Measurements from ENCODE around the gene ATOX1.

The ATOX1 gene

GRCh38 chr5:151781201-151781600 is 22.8 kb upstream of the ATOX1 start:
- no peak for DNase-seq
- H3K9ac ChIP-seq (ENCODE audit: low read length) = no peak overlapping the region
- no peaks in the 10 kb centered on the region for H3K9me3 ChIP-seq (replicated peaks; ENCODE audit: insufficient read depth, low read length)
- H3K9me2 ChIP-seq (replicated peaks; ENCODE audit: insufficient read depth, low read length) = no peaks in the 10 kb centered on the region
- H3F3A ChIP-seq (ENCODE audit: insufficient read depth, low read length) = 0 out of 2 replicates have a peak, but pooled peaks cover 6% of the 10 kb centered on the region
- no peak overlapping the region for H2AFZ ChIP-seq (ENCODE audit: low read length)
- no peak overlapping the region for H3K4me3 ChIP-seq (ENCODE audit: low read length)
- H3K36me3 ChIP-seq (replicated peaks; ENCODE audit: insufficient read depth, low read length) = peaks cover 7% of the 10 kb centered on the region; the same call in 1 of the 2 replicates
- no peaks in the 10 kb centered on the region for H3K27me3 ChIP-seq (replicated peaks; ENCODE audit: insufficient read depth, low read length)
- H3K27ac ChIP-seq (ENCODE audit: low read length) = no peak overlapping the region
- TF ChIP-seq EZH2phosphoT487 (IDR thresholded peaks at IDR 0.05; ENCODE audit: low read length) = no peak
- TF ChIP-seq CTCF (IDR thresholded peaks at IDR 0.05; ENCODE audit: low read length) = no peak
- TF ChIP-seq EZH2 (optimal IDR thresholded peaks at IDR 0.05; ENCODE audit: low read depth, low read length) = no peak
- H4K20me1 ChIP-seq (ENCODE audit: insufficient read depth, low read length) = peaks cover 100% of the 10 kb centered on the region
- peaks cover 100% of the 10 kb centered on the region for H3K79me2 ChIP-seq (ENCODE audit: low read length)
- H3K4me1 ChIP-seq (ENCODE audit: low read length) = 0 out of 2 replicates have a peak, but pooled peaks cover 8% of the 10 kb centered on the region
- no peak overlapping the region for H3K4me2 ChIP-seq (ENCODE audit: low read depth, low read length)

GRCh38 chr5:151780348-151780747 is 21.9 kb upstream of the ATOX1 start:
- H3K9me3 ChIP-seq (replicated peaks; ENCODE audit: insufficient read depth, low read length) = no peaks in the 10 kb centered on the region
- peaks cover 100% of the 10 kb centered on the region for H4K20me1 ChIP-seq (ENCODE audit: insufficient read depth, low read length)
- TF ChIP-seq EZH2phosphoT487 (IDR thresholded peaks at IDR 0.05; ENCODE audit: low read length) = no peak
- no peak for TF ChIP-seq CTCF (IDR thresholded peaks at IDR 0.05; ENCODE audit: low read length)
- no peak for TF ChIP-seq EZH2 (optimal IDR thresholded peaks at IDR 0.05; ENCODE audit: low read depth, low read length)
- no peak for DNase-seq
- no peaks in the 10 kb centered on the region for H3K27me3 ChIP-seq (replicated peaks; ENCODE audit: insufficient read depth, low read length)
- 0 out of 2 replicates have a peak, but pooled peaks cover 6% of the 10 kb centered on the region for H3F3A ChIP-seq (ENCODE audit: insufficient read depth, low read length)
- H3K4me2 ChIP-seq (ENCODE audit: low read depth, low read length) = no peak overlapping the region
- no peak overlapping the region for H3K27ac ChIP-seq (ENCODE audit: low read length)
- 0 out of 2 replicates have a peak, but pooled peaks cover 15% of the 10 kb centered on the region for H3K4me1 ChIP-seq (ENCODE audit: low read length)
- H2AFZ ChIP-seq (ENCODE audit: low read length) = no peak overlapping the region
- peaks cover 100% of the 10 kb centered on the region for H3K79me2 ChIP-seq (ENCODE audit: low read length)
- no peak overlapping the region for H3K4me3 ChIP-seq (ENCODE audit: low read length)
- no peaks in the 10 kb centered on the region for H3K9me2 ChIP-seq (replicated peaks; ENCODE audit: insufficient read depth, low read length)
- no peak overlapping the region for H3K9ac ChIP-seq (ENCODE audit: low read length)
- peaks cover 7% of the 10 kb centered on the region; the same call in 1 of the 2 replicates for H3K36me3 ChIP-seq (replicated peaks; ENCODE audit: insufficient read depth, low read length)

- Histone ChIP-seq H3K27me3 (replicated peaks; ENCODE audit: insufficient read depth, low read length) (no peaks in the 10 kb centered on the region), H3K4me3 (ENCODE audit: low read length) (no peak overlapping the region), H3K36me3 (replicated peaks; ENCODE audit: insufficient read depth, low read length) (peaks cover 7% of the 10 kb centered on the region; the same call in 1 of the 2 replicates), H3K4me2 (ENCODE audit: low read depth, low read length) (no peak overlapping the region; the same call in 1 of the 2 replicates), H3K9ac (ENCODE audit: low read length) (no peak overlapping the region), H3F3A (ENCODE audit: insufficient read depth, low read length) (0 out of 2 replicates have a peak, but pooled peaks cover 6% of the 10 kb centered on the region), H3K9me3 (replicated peaks; ENCODE audit: insufficient read depth, low read length) (no peaks in the 10 kb centered on the region), H4K20me1 (ENCODE audit: insufficient read depth, low read length) (peaks cover 100% of the 10 kb centered on the region), H3K9me2 (replicated peaks; ENCODE audit: insufficient read depth, low read length) (no peaks in the 10 kb centered on the region), H3K4me1 (ENCODE audit: low read length) (0 out of 2 replicates have a peak, but pooled peaks cover 21% of the 10 kb centered on the region), H3K27ac (ENCODE audit: low read length) (no peak overlapping the region), H2AFZ (ENCODE audit: low read length) (no peak overlapping the region), H3K79me2 (ENCODE audit: low read length) (peaks cover 100% of the 10 kb centered on the region)
- DNase-seq = no peak
- no peak for TF ChIP-seq EZH2phosphoT487 (IDR thresholded peaks at IDR 0.05; ENCODE audit: low read length)
- TF ChIP-seq CTCF (IDR thresholded peaks at IDR 0.05; ENCODE audit: low read length) = no peak
- no peak for TF ChIP-seq EZH2 (optimal IDR thresholded peaks at IDR 0.05; ENCODE audit: low read depth, low read length)
Measured at GRCh38 chr5:151779531-151780125, 21.2 kb upstream of the ATOX1 start.
